Fibroblast of lung (primary cell): ENCODE results near the gene AXIN2. TPM values are rescaled to one million over a fixed set of nuclear protein-coding genes. Genes with fewer than 3 reads are reported as not detected.

Experiments
- DNase-seq, 2 donors: peaks; one replicate each; pipeline versions ENCODE4 v3.0.0 to v3.0.0-alpha.2; 2010; ENCODE audit warnings: low read depth in 2 of 2
- H2AFZ ChIP-seq: 2 replicates; pipeline ENCODE4 v1.5.1; 2012; ENCODE audit warnings: low read length, control low read depth, inconsistent platforms
- H3K27ac ChIP-seq: 2 replicates; pipeline ENCODE4 v1.5.1; 2011; ENCODE audit warnings: low read length, control low read depth; ENCODE audit not compliant: insufficient read depth
- H3K27me3 ChIP-seq: 2 replicates; pipeline ENCODE4 v1.5.1; 2011; ENCODE audit warnings: mild to moderate bottlenecking, low read length; ENCODE audit not compliant: control insufficient read depth, insufficient read depth
- H3K36me3 ChIP-seq: 2 replicates; pipeline ENCODE4 v1.5.1; 2011; ENCODE audit warnings: low read length; ENCODE audit not compliant: control insufficient read depth, insufficient read depth
- H3K4me1 ChIP-seq: 2 replicates; pipeline ENCODE4 v1.5.1; 2011; ENCODE audit warnings: low read length; ENCODE audit not compliant: control insufficient read depth, insufficient read depth; ENCODE audit errors: extremely low read depth
- H3K4me2 ChIP-seq: 2 replicates; pipeline ENCODE4 v1.5.1; 2011; ENCODE audit warnings: low read length, control low read depth; ENCODE audit not compliant: insufficient read depth; ENCODE audit errors: extremely low read depth
- H3K4me3 ChIP-seq, 4 experiments: fragments of 200-600 bp in 1 of 4; sonication (generic) in 1 of 4; replicated peaks in 1 of 4; 2 replicates each; pipeline ENCODE4 v1.5.1; 2011 to 2016; ENCODE audit warnings: low read length in 4 of 4, low read depth in 3 of 4, mild to moderate bottlenecking in 3 of 4, control low read depth in 2 of 4, inconsistent platforms in 1 of 4, mixed read lengths in 1 of 4; ENCODE audit not compliant: insufficient read depth in 1 of 4; ENCODE audit errors: control extremely low read depth in 1 of 4
- H3K79me2 ChIP-seq: 2 replicates; pipeline ENCODE4 v1.5.1; 2012; ENCODE audit warnings: mild to moderate bottlenecking, low read length, inconsistent platforms; ENCODE audit not compliant: control insufficient read depth, insufficient read depth
- H3K9ac ChIP-seq: 2 replicates; pipeline ENCODE4 v1.5.1; 2011; ENCODE audit warnings: mild to moderate bottlenecking, low read length, control low read depth; ENCODE audit not compliant: insufficient read depth
- H3K9me3 ChIP-seq: 2 replicates; pipeline ENCODE4 v1.5.1; 2012; ENCODE audit warnings: low read depth, low read length; ENCODE audit not compliant: control insufficient read depth, insufficient read depth
- H4K20me1 ChIP-seq: 2 replicates; pipeline ENCODE4 v1.5.1; 2011; ENCODE audit warnings: low read length; ENCODE audit not compliant: control insufficient read depth, insufficient read depth; ENCODE audit errors: extremely low read depth
- EZH2 ChIP-seq: IDR thresholded peaks from 2 replicates; pipeline ENCODE4 v1.5.1; 2012; ENCODE audit warnings: low read length, control low read depth, mild to moderate bottlenecking; ENCODE audit errors: missing control alignments
- polyA plus RNA-seq, 2 donors: library from polyadenylated mRNA; depleted of rRNA in 1 of 2; stranded (reverse) in 1 of 2; unstranded in 1 of 2; fragments of >200 nt; gene quantifications; 2 replicates each; pipeline ENCODE4 v1.2.1, GENCODE V29; 2011 to 2012; ENCODE audit warnings: missing spikeins in 1 of 2
- total RNA-seq: library from RNA; depleted of rRNA; stranded (reverse); fragments of >200 nt; gene quantifications from 2 replicates; pipeline ENCODE4 v1.2.1, GENCODE V29; 2014
- TF ChIP-seq, protein P1 (sequence below), 2 donors: IDR thresholded peaks in 1 of 2; conservative IDR thresholded peaks in 1 of 2; 1 replicate in 1 of 2; 2 replicates in 1 of 2; pipeline ENCODE4 v1.5.1; 2011 to 2012; ENCODE audit warnings: low read length in 2 of 2, control low read depth in 1 of 2, inconsistent platforms in 1 of 2, low read depth in 1 of 2, mild to moderate bottlenecking in 1 of 2

Gene AXIN2
- total and polyA plus RNA-seq, 2 donors (not counting 1 experiment from before 2014, with no cell fraction given): 1.8 to 2.0 TPM

DNA sequence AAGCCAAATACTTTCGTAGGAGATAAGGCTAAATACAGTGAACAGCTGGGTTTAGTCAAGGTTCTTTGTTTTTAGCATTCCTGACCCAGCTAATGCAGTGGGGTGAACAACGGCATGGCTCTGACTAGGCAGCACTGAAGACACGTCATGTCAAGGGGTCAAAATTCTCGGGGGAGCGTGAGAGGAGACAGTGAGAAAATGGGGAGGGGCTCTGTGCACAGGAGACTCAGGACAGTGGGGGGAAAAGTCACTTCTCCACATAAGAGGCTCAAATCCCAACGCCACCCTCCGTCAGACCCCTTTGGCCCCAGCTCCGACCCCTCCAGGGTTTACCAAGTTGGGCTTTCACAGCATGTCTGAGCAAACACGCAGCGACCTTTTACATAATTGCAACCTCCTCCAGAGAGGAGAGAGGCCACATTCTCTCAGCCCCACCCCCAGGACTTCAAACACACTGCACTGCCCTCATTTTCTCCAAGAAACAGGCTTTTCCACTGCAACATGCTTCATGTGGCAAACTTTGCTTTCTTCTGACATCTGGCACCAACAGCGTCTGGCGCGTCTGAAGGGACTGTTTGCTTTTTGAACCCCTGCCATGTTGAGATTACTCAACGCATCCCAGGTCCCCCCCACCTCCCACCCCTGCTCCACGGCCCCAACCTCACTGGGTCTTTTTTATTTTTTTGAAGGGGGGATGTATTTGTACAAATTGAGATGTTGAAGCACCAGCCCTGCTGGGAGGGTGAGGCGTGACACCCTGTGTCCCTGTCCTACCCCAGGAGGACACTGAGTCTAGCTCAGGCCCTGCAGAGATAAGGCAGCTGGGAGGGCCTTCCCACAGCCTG is 30.0 kb downstream of the AXIN2 start:
- no peaks in the 10 kb centered on the region for H3K27me3 ChIP-seq
- no peak overlapping the region for H2AFZ ChIP-seq
- peak; percentile 82 to 94 for DNase-seq
- no peak for TF ChIP-seq EZH2
- TF ChIP-seq, protein P1, sequence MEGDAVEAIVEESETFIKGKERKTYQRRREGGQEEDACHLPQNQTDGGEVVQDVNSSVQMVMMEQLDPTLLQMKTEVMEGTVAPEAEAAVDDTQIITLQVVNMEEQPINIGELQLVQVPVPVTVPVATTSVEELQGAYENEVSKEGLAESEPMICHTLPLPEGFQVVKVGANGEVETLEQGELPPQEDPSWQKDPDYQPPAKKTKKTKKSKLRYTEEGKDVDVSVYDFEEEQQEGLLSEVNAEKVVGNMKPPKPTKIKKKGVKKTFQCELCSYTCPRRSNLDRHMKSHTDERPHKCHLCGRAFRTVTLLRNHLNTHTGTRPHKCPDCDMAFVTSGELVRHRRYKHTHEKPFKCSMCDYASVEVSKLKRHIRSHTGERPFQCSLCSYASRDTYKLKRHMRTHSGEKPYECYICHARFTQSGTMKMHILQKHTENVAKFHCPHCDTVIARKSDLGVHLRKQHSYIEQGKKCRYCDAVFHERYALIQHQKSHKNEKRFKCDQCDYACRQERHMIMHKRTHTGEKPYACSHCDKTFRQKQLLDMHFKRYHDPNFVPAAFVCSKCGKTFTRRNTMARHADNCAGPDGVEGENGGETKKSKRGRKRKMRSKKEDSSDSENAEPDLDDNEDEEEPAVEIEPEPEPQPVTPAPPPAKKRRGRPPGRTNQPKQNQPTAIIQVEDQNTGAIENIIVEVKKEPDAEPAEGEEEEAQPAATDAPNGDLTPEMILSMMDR (conservative IDR thresholded peaks at IDR 0.05 in 1 of 2, IDR thresholded peaks at IDR 0.05 in 1 of 2; ENCODE audit: low read depth in 1 of 2, low read length in 2 of 2): peak; percentile 20 to 46
- H3K27ac ChIP-seq: peak overlapping the region; percentile 70
- H3K4me1 ChIP-seq: peaks cover 20% of the 10 kb centered on the region
- no peak overlapping the region for H3K9ac ChIP-seq
- H3K79me2 ChIP-seq: no peaks in the 10 kb centered on the region
- no peak overlapping the region for H3K4me3 ChIP-seq
- peak overlapping the region; percentile 53 for H3K4me2 ChIP-seq
- no peaks in the 10 kb centered on the region for H4K20me1 ChIP-seq
- H3K9me3 ChIP-seq: no peaks in the 10 kb centered on the region
- H3K36me3 ChIP-seq: no peaks in the 10 kb centered on the region

DNA sequence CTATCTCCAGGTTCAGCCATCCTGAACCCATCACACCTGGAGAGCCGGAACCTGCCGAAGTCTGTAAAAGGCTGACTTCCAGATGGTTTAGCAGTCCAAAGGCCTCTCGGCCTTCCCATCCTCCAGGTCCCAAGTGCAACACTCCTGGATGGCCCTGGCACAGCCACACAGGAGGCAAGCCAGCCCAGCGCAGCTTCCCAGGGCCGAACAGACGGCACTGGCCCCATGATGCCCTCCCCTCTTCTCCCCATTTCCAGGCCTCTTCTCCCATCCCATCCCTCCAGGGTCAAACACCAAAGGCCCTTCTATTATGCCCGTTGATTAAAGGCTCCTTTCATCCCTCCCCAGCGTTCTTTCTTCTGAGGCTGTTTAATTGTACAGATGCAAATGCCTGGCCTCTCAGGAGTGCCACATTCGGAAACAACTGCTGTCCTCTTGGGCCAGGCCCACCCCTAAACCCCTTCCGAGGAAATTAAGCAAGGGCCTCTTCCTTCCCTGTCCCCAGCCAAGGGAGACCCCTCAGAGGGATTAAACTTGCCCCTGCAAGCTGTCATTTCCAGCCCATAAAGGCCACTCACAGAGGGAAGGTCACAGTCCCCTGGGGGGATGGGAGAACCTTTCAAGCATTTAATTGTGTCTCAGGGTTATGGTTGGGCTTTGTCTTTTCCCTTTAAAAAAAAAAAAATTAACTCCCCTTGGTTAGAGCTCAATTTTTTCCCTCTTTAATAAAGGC is 30.8 kb downstream of the AXIN2 start:
- TF ChIP-seq, protein P1 (conservative IDR thresholded peaks at IDR 0.05 in 1 of 2, IDR thresholded peaks at IDR 0.05 in 1 of 2; ENCODE audit: low read depth in 1 of 2, low read length in 2 of 2): no peak
- no peak for TF ChIP-seq EZH2
- no peaks in the 10 kb centered on the region for H3K79me2 ChIP-seq
- no peaks in the 10 kb centered on the region for H4K20me1 ChIP-seq
- peak overlapping the region; percentile 53 for H3K4me2 ChIP-seq
- no peaks in the 10 kb centered on the region for H3K9me3 ChIP-seq
- peaks cover 17% of the 10 kb centered on the region for H3K4me1 ChIP-seq
- H3K9ac ChIP-seq: no peak overlapping the region
- no peak overlapping the region for H3K4me3 ChIP-seq
- no peaks in the 10 kb centered on the region for H3K36me3 ChIP-seq
- no peak overlapping the region for H2AFZ ChIP-seq
- H3K27me3 ChIP-seq: no peaks in the 10 kb centered on the region
- peak overlapping the region; percentile 70 for H3K27ac ChIP-seq
- no peak for DNase-seq

DNA sequence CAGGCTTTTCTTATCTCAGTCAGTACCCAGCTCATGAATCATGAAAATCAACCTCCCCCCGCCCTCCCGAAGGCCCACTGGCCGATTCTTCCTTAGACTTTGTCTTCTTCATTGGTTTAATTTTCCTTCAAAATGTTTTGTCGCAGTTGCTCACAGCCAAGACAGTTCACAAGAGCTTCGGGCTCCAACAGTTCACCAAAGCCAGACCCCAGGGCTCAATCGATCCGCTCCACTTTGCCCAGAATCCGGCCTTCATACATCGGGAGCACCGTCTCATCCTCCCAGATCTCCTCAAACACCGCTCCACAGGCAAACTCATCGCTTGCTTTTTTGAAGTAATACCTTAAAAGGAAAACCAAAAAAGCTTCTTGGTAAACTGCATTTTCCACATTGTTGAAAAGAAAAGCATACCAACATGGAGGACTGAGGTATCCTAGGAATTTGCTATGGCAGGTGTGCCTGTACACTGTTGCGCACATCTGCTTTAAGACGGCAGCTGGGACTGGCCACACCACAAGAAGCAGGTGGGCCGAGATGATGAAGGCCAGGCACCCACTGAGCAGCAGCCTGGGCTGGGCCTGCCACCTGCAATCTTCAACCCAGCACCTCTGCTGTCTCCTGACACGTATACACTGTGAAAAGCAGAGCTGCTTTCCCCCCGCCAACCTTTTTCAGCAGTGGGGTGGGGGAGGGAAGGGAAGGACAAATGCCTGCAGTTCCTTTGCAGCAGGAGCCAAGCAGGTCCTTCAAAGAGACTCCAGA is 31.5 kb downstream of the AXIN2 start:
- Histone ChIP-seq H3K4me2 (no peak overlapping the region), H4K20me1 (no peaks in the 10 kb centered on the region), H2AFZ (no peak overlapping the region), H3K9me3 (no peaks in the 10 kb centered on the region), H3K9ac (no peak overlapping the region), H3K36me3 (no peaks in the 10 kb centered on the region), H3K4me1 (peaks cover 17% of the 10 kb centered on the region), H3K27me3 (no peaks in the 10 kb centered on the region), H3K4me3 (no peak overlapping the region), H3K79me2 (no peaks in the 10 kb centered on the region), H3K27ac (no peak overlapping the region)
- TF ChIP-seq, protein P1 (conservative IDR thresholded peaks at IDR 0.05 in 1 of 2, IDR thresholded peaks at IDR 0.05 in 1 of 2; ENCODE audit: low read depth in 1 of 2, low read length in 2 of 2): no peak
- TF ChIP-seq EZH2: no peak
- DNase-seq: no peak
